A172 (cell line): ENCODE results near the gene PNPLA2. TPM values are rescaled to one million over a fixed set of nuclear protein-coding genes. Genes with fewer than 3 reads are reported as not detected.

Experiments used
- DNase-seq: peaks from one replicate; pipeline ENCODE4 v3.0.0-alpha.2; 2015; ENCODE audit warnings: low spot score
- total RNA-seq: library from RNA; depleted of rRNA; stranded (reverse); fragments of >200 nt; shearing (Covaris generic); gene quantifications from 2 replicates; pipeline ENCODE4 v1.2.3, GENCODE V29; 2014; rRNA removed

Gene PNPLA2, protein sequence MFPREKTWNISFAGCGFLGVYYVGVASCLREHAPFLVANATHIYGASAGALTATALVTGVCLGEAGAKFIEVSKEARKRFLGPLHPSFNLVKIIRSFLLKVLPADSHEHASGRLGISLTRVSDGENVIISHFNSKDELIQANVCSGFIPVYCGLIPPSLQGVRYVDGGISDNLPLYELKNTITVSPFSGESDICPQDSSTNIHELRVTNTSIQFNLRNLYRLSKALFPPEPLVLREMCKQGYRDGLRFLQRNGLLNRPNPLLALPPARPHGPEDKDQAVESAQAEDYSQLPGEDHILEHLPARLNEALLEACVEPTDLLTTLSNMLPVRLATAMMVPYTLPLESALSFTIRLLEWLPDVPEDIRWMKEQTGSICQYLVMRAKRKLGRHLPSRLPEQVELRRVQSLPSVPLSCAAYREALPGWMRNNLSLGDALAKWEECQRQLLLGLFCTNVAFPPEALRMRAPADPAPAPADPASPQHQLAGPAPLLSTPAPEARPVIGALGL
- total RNA-seq: 17.0 and 33.8 TPM in 2 replicates

DNA sequence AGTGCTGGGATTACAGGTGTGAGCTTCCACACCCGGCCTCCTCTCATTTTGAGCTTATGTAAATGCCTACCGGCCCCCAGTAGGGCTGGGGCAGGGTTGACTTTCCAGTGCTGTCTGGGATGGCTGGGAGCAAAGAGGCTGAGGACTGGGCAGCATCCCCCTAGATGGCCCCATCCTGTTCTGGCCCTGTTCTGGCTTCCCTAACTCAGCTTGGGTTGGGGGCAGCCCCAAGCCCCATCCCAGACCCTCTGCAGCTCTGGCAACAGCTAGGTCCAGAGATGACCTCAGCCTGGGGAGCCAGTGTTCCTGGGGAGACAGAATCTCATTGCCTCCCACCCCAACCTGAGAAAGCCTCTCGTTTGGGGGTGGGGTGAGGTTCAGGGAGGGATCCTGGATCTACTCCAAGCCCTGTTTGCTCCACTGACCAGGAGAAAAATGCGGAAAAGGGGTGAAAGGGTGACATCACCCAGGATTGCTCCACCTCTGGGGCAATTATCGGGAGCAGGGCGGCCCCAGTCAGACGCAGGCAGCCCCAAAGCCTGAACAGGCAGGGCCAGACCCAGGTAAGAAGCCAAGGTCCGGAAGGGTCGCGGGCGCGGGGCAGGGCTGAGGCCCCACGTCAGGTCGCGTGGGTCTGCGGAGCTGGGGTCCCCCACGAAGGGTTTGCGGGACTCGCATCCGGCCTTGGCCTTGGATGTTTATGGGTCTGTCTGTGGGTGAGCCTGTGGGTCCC, at the start of gene PNPLA2:
TSS of gene PNPLA2 (plus strand) at position 519 of the 733 bp plus-strand sequence. CDS start 805 bp downstream, outside the sequence.
- peak; percentile 46 for DNase-seq

DNA sequence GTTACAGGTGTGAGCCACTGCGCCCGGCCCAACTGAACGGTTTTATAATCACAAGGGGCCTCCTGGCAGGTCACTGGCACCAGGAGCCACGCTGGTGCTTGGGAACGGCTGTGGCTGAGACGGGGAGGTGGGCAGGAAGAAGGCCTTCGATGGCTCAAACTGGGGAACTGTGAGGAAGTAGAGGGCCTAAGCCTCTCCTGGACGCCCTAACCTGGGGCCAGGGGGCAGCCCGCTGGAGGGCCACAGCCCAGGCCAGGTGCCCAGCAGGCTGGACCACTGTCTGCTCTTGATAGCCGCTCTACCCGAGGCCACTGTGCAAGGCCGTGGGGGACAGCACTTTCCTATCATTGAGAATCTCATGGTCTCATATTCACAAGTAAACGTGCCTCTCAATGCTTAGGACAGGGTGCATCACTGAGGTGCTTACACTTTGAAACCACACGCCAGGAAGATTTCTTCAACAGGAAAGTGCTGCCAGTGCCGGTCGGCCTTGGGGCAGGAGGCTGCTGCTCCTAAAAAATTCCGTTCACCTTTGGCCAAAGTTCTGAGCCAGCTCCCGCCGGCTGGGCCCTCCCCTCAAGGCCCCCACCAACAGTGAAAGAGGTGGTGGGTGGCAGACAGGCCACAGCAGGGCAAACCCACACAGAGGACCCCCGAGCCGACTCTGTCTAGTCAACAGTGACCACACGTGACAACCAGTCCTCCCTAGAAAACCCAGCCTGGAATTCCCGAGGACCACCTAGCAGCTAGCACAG, 48.6 kb upstream of the PNPLA2 start:
- DNase-seq: no peak

DNA sequence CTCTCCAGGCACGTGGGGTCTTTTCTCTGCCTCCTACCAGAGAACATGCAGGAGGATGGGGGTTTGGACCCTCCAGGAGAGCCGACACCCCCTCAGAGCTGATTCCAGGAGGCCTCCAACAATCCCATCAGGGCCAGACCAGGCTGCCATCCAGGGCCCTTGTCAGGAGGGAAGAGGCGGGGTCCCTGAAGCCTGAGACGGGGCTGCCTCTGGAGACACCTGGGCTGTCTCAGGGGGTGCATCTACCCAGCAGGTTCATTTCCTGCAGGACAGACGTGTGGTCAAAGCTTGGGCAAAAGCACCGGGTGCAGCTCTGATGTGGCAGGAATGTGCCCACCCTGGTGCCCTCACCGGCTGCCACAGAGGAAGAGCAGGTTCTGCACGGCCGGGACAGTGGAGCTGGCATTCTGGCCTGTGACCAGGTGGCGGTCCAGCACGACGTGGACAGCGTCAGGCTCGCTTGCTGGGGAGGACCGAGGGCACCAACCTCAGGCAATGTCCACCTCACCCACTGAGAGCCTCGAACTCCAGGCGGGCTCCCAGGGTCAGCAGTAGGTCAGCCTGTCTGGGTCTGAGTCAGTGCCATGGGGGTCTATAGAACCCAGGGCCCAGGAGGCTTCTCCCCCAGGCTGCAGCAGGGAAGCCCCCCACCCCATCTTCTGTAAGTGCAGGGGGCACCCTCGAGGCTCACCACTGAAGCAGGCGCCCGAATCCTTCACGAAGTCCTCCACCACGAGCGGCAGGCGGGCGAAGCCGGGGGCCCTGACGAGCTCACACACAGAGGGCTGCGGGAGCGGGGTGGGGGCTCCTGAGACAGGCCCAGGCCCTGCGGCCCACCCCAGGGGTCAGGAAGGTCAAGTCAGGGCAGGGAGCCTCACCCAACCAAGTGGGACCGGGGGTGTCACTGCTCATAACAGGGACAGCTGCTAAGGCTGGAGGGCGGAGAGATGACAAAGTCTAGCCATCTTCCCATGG, 47.8 kb upstream of the PNPLA2 start:
- DNase-seq: no peak

DNA sequence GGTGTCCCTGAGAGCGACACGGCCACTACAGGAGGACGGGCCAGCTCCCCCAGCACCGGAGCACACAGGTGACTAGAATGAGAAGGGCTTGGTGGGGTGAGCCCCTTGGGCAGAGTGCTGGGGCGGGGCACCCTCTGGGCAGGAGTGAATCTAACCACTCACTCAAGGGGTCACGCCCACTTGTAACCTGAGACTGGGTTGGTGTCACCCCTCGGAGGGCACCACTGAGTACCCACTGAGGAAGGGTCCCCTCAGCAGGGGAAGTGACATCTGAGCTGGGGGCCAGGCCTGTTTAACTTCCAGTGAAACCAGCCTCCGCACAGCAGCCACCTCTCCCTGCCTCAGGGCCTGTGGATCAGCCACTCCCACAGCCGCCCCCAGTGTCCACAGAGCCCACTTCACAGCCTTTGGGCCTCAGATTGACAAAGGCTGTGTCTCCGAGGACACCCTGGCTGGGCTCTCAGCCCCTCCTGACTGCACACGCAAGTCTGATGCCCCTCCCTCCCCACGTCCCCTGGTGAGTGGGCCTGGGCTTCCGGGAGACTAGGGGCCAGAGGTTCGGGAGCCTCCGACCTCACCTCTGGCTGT, 47.0 kb upstream of the PNPLA2 start:
- no peak for DNase-seq

DNA sequence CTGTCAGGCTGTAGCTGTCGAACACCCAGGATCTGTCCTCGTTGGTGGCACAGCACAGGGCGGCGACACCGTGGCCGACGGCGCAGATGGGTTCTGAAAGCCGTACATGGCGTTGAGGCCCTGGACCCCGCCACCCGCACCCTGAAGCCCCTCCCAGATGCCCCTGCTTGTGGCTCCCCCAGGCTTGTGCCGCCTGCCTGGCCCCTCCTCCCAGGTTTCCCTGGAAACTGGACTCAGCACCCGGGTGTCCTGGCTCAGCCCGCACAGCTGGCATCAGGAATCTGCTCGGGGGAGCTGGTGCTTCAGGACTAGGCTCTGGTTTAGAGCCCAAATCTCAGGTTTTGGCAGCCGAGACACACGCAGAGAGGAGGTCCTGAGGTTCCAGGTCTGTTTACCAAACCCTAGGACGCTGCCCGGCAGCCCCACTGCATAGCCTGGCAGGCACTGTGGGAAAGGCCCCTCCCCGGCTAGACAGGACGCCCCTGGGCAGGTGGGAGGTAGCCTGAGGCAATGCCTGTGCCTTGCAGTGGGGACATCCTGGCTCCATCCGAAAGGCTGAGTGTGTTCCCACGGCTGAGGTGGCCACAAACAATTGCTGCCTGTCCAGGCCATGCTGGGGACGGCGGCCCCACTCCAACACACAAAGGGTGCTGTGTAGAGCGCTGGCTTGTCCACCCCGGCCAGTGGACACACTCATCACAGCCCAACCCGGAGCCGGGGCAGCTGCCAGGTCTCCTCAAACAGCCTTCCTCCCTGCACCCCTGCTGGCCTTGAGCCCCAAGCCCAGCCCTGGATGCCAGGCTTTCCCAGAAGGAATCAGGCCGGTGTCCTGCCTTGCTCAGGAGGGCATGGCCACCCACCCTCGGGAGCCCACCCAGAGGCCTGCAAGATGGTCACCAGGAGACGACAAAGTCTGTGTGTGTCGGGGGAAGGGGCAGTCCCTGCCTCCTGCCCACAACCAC, 46.0 kb upstream of the PNPLA2 start:
- no peak for DNase-seq

DNA sequence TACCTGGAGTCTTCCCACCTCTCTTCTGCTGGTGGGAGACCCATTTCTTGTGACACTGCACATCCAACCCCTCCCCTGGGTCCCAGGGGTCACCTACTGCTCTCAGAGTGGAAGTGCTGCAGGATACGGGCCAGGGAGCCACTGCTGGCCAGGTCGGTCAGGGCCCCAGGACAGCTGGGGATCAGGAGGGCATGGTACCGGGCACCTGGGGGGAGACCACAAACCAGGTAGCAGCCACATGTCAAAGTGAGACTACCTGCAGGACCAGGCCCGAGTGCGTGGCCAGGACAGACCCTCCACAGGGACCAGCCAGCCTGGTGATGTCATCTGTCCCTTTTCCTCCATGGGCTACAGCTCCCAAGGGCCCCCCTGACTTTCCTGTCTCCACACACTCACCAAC, 45.3 kb upstream of the PNPLA2 start:
- no peak for DNase-seq

DNA sequence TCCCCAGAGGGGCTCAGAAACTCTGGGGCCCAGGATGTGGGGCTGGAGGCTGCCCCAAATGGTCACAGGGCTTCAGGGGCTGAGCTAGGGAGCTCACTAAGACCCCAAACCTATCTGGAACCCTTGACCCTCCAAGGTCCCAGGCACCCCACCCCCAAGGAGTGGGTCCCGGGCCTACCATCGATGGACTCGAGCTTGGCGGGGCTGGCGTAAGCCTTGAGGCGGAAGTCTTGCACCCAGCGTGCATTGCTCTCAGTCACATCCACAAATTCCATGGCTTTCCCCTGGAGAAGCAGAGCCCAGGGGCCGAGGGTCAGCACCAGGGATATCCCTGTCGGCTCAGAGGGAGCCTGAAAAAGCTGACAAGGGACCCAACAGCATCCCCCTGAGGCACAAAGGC, 44.9 kb upstream of the PNPLA2 start:
- DNase-seq: no peak

DNA sequence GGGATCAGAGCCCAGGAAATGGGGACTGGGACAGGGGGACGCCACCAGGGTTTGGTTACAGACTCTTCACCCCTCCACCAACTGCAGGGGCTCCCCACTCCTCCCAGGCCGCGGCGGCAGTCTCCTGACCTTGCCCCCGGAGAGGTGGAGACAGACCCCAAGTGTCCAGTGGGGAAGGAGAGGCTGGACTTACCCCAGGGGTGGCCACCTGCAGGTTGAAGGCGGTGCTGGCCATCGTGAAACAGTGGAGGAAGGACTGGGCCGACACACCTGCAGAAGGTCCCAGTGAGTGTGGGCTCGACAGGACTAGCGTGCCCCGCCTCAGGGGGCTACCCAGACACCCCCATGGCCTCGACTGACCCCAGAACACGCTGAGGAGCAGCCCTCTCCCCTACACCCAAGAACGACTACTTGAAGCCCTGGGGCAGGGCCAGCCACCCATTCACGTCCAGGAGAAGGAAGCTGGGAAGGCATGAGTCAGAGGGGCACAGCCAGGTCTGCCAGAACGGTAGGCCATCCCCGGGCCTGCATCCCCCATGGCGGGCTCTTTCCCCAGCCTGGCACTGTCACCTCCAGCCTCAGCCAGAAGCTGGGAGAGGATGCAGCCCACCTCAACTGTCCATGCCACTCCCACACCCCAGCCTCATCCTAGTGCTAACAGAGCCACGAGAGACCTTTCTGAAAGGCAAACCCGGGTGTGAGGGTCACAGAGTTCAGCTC, 43.7 kb upstream of the PNPLA2 start:
- peak; percentile 66 for DNase-seq

DNA sequence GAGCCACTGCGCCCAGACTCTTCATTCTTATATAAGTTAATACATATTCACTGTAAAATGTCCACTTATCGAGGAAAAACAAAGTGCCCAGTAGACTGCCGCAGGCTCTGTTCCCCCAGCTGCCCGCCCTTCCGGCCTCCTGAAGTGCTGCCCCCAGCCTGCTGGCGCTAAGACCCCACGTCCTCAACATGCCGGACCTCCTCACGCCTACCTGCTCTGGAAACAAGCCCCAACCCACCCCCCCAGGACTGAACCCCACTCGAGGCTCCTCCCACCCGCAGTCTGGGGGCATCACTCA, 42.5 kb upstream of the PNPLA2 start:
- no peak for DNase-seq

DNA sequence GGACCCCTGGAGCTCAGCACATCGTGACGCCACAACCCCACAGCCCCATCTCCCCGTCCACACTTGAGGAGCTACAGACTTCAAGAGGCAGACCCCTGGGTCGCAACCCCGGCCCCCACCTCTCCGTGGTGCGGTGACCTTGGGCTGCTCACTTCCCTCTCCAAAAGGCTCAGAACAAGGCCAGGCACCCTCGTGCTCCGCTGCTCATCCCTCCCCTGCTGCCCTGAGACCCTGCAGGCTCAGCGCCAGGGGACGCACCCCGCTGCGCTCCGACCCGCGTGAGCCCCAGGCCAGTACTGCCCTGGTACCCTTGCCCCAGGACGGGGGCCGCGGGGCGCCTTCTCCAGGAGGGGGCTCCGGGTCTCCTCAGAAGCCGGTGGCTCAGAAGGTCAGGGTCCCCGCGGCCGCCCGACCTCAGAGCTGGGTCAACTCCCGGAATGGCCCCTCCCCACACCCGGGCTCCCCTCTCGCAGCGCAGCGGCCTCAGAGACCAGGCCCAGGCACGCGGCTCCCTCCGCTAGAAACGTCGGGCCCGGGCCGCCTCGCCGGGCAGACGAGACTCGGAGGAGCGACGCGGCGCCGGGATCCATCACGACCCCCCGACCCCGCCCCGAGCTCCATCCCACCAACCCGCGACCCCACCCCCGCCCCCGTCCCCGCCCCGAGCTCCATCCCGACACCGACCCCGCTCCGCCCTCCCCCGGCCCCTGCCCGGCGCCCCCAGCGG, 42.0 kb upstream of the PNPLA2 start:
- DNase-seq: no peak

DNA sequence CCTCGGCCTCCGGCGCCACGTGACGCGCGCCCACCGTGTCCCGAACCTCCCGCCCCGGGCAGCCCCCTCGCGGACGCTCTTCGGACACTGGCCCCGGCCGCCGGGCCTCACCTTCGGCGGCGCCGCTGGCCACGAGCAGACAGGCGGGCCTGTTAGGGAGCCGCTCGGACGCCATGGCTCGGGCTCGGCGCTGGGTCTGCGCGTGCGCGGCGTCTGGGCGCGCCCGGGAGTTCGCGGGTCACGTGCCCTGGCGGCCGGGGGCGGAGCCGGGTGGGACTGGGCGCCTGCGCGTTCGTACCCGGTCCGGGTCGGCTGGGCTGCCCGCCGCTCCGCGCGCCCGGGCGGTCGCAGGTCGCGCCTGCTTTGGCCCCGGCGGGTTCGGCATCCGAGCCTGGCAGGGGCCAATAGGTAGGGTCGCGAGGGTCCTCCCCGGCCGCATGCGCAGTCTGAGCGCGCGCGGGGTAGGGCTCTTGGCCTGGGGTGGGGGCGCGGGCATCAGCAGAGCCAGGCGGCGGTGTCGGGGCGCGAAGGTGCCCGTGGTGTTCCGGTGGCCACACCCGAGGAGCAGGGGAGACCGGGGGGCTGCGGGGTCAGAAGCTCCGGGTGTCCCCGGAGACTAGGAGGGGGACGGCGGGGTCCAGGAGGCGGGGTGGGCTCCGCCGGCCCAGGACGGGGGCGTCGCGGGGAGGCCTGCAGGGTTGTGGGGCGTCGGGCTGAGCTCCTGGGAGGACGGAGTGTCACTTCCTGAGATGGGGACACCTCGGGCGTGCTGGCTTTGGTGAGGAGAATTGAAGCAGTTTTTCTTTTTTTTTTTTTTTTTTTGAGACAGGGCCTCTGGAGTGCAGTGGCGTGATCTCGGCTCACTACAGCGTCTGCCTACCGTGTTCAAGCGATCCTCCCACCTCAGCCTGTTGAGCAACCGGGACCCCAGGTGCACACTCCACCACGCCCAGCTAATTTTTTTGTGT, 41.1 kb upstream of the PNPLA2 start, which contains the start of gene GATD1:
TSS of gene GATD1 (minus strand) at position 200 of the 968 bp plus-strand sequence. CDS start at position 175, 25 bp downstream.
- DNase-seq: peak; percentile 77

DNA sequence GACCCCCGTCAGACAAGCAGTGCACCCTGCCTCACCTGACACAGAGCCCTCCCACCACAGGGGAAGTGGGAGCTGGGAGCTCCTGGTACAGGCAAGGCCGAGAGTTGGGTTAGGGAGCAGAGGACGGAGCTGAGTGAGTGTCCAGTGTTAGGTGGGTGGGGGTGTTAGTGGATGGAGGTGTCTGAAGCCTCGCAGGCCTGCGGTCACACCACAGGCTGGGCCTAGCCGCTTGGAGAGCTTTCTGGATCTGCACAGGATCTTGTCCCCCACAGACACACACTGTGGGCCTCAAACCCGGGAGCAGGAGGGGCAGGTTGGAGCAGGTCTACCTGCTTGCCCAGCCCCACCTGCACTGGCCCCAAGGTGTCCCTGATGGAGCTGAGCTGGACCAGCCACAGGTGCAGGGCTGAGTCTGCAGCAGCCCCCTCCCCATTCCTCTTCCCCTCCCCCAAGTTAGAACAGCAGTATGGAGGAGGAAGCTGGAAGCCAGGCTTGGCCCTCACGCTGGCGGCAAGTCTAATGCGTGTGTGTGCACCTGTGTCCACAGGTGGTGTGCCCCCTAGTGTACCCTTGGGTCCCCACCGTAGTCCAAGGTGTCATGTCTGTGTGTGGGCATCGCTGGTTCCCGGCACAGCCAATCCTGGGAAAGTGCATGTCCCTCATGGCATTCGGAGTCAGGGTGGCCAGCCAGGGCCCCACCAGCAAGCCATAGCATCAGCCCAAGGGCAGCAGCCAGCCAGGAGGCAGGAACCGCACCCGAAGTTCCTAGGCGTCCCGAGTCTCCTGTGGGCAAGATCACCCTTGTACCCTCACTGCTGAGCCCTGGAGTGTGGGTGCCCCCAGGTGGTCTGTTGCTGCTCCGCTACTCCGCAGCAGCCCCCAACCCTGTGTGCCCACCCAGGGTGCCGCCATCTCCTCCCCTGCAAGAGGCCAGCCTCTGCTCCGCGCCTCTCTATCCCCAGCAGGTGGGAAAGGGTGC, 39.4 kb upstream of the PNPLA2 start:
- no peak for DNase-seq

DNA sequence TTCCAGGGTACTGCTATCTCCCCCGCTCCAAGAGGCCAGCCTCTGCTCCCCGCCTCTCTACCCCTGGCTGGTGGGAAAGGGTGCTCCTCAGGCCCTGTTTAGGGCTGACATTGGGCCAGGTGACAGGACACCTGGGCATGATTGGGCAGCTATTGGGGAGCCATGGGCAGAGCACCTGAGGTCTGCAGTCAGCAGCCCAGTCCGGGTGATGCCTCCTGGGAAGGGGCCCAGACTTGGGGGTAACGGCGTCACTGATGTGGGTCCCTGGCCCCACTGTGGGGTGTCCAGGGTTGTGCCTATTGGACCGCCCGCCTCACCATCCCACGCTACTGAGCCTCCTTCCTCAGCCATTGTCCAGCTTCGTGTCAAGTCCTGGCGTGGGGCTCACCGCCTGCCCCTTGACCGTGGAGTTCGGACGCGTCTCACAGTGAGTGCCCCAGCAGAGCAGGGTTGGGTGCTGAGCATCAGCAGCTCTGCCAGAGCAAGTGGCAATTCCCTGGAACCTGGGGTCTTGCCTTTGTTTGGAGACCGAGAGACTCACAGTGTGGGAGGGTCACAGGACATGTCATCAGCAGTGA, 38.7 kb upstream of the PNPLA2 start:
- no peak for DNase-seq

DNA sequence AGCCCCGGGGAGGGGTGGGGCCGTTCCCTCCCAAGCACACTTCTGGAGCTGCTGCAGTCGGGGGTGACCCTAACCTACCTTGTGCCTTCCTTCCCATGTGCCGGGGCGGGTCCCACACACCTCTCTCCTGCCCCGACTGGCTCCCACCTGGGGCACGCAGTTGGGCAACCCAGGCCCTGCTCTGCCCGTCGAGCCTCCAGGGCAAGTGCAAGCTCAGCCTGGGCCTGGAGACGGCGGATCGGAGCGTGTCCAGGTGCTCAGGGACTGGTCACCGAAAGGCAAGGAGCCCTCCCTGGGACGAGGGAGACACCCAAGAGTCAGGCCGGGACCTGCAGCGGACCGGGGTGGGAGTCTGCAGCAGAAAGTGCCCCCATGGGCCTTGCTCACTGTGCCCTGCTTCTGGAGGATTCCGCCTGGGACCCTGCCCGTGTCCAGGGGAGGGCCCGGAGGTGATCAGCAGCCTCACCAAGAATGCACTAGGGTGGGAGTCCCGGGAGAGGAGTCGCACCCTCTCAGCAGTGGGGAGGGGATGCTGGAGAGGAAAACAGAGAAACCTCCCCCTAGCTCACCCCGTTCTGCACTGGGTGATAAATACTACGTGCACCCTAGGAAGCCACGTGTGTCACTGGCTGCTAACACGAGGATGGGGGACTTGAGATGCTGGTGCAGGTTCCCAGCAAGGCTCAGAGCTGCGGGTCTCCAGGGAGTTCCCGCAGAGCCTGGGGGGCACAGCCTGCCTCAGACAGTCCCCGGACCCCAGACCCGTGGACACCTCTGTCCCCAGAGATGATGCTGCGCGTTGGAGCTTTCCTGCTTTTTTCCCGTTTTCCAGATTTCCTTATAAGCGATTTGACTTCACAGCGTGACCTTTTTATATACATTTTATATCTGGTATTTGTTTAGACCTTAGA, 36.2 kb upstream of the PNPLA2 start:
- DNase-seq: no peak
